ENCODE results near the gene CARS2.
"Not testable (repeated sequence)": the region's sequence is repeated elsewhere in the genome, so short reads cannot be mapped to it uniquely, and the experiment has no call there.

The CARS2 gene

DNA sequence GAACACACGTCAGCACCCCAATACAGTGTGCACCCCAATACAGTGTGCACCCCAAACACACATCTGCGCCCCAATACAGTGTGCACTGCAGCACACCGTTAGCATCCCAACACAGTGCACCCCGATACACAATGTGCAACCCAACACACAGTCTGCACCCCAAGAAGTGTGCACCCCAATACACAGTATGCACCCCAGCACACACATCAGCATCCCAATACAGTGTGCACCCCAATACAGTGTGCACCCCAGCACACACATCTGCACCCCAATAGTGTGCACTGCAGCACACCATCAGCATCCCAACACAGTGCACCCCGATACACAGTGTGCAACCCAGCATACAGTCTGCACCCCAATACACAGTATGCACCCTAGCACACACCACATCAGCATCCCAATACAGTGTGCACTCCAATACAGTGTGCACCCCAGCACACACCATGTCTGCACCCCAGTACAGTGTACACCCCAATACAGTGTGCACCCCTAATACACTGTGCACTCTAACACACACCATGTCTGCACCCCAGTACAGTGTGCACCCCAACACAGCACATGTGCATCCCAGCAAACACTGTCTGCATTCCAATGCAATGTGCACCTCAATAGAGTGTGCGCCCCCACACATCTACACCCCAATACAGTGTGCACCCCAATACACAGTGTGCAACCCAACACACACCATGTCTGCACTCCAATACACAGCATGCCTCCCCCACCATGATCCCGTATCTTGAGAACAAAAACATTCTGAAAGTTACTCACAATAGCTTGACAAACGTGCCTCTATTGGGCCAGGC is 855 bp upstream of the CARS2 start:
- no peak for DNase-seq

DNA sequence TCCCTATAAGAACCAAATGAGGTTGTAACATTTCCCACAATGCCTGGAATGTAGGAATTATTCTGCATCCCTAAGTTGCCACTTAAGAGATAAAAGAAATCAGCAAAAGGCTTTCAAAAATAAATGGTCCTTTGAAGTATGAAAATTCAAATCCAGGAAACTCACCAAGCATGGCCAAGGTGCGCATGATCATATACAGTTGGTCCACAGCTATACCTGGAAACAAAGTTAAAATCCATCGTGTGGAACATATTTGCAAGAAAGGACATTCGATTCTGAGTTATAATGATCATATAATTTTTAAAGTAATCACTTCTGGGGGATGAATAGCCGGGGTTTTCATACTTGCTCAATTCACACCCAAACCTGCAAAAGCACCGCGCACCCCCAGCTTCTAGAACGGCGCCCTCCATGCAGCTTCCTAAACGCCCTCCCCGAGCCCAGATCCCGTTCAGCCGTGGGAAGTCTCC is 525 bp downstream of the CARS2 start:
- no peak for DNase-seq

DNA sequence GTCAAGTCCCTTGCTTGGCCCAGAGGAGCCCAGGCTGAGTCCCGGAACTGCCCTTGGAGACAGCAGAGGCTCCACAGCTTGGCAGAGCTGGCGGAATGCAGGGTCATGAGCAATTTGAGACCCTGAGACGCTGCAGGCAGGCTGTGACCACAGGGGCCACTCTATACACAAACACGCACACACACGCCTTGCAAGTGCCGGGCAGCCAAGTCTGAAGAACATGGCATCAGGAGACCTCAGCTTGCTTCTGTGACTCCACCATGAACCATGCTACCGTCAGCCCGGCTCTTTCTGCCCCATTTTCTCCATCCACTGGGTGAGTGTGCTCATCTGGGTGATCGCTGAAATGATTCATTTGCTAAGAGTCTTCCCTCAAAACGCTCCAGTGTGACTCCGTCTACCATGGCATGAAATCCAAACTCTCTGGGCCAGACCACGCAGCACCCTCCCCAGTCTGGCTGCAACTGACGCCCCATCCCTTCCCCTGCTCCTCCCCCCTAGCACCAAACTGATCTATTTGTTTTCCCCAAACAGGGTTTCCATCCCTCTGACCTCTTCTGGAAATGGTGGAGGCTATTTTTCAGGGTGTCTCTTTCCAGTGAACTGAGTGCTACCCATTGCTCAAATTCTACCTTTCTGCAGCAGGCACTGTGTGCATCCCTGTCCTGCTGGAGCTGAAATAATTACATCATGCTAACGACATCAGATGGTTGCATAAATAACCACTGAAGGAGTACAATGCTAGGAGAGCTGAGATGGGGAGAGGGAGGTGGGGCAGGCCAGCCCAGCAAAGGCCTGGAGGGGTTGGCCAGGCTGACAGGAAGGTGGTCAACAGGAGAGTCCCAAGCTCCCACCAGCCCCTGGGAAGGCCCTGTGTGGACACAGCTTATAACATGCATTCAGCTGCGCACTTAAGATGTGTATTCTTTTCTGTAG is 3.1 kb downstream of the CARS2 start:
- no peak for DNase-seq

DNA sequence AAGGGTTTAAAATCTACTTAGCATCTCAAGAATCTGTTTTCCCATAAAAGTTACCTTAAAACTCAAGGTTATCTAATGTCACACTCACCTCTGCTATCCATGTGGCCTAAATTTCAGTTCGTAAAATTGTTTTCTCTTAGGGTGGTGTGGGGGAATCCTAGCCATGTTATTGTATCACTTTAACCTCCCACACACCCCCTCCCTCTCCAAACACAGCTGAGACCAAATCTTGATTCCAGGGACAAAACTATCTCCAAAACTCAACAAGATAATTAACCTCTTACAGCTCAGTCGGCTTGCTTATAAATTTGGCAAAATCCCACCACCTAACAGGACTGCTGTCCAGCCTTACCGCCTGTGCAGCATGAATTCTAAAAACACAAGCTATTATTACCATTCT is 3.8 kb downstream of the CARS2 start:
- no peak for DNase-seq

DNA sequence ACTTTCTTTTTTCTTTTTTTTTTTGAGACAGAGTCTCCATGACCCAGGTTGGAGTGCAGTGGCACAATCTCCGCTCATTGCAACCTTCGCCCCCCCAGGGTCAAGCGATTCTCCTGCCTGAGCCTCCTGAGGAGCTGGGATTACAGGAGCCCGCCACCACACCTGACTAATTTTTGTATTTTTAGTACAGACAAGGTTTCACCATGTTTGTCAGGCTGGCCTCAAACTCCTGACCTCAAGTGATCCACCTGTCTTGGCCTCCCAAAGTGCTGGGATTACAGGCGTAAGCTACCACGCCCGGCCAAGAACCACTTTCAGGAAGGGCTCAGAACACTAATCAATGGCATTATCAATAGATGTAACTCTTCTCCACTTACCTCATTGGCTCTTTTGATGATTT is 4.9 kb downstream of the CARS2 start:
- not testable (repeated sequence) for DNase-seq

DNA sequence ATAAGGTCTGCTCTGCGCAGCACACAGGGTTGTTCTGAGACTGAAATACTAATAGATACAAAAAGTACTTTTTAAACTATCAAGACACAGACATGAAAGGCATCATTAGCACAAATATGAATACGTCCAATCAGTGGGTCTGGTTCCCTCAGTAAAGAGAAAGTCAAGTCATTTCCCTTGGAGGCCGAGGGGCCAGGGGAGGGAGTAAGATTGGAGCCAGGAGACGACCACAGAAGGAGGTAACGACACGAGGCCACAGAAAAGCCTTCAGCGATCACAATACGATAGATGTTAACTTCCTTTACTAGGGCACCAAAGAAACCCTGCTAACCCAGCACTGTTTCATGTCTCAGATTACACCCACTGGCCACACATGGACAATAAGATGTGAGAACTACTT is 5.3 kb downstream of the CARS2 start:
- no peak for DNase-seq

DNA sequence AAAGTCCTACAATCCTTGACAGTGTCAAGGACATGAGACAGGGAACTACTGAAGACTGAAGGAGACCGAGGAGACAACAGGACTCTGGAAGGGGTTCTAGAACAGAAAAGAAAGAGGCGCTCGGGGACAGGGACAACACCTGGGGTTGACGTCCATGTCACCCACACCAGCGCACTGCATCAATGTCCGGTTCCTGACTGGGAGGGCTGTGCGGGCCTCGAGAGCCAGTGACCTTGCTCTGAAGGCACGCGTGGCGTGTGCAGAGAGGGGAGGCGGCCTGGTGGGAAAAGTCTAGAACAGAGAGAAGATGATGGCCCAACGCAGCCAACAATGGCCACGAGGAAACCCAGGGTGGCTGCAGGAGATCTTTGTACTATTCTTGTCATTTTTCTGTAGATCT is 5.7 kb downstream of the CARS2 start:
- DNase-seq: no peak

DNA sequence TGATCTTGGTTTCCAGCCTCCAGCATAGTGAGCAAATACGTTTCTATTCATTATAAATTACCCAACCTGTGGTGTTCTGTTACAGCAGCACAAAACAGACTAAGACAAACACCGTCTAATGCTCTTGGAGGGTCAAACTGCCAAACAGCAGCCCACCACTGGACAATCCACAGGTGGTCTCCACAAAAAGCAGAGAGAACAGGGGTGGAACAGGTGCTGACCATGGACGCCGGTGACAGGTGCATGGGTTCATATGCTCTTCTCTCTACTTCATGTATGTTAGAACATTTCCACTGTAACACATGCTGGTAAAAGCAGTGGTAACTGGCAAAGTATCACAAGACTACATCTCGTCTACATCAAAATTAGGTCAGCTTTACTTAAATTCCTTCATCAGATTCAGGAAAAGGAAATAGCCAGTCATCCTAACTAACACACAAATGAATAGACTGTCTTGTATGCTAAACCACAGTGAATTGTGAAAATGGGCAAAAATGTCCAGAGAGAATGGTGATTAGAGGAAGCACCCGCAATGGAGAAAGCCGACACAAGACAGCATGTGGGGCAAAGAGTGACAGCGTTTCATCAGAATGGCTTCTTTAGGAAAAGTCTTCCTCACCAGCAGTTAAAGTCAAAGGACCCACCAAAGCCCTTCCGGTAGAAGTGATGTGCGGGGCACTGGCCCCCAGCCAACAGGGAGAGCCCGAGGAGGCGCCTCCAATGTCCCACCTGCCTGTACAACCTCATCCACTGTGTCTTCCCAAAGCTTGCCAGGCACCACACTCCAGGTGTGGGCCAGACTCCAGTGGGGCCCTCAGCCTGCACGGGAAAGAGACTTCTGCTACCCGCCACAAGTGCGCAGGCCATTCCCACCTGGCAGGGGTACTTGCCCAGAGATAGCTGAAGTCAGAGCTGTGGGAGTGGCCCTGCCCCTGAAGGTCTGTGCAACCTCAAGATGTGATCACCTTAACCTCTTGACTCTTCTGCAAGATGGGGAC is 6.5 kb downstream of the CARS2 start:
- DNase-seq: no peak

DNA sequence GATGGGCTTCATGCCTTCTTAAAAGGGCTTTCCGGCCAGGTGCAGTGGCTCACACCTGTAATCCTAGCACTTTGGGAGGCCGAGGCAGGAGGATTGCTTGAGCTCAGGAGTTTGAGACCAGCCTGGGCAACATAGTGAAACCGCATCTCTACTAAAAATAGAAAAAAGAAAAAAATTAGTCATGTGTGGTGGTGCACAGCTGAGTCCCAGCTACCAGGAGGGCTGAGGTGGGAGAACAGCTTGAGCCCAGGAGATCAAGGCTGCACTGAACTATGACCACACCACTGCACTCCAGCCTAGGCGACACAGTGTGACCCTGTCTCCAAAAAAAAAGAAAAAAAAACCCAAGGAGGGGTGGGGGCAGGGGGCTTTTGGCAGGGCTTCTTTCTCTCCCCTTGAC is 7.2 kb downstream of the CARS2 start:
- no peak for DNase-seq

DNA sequence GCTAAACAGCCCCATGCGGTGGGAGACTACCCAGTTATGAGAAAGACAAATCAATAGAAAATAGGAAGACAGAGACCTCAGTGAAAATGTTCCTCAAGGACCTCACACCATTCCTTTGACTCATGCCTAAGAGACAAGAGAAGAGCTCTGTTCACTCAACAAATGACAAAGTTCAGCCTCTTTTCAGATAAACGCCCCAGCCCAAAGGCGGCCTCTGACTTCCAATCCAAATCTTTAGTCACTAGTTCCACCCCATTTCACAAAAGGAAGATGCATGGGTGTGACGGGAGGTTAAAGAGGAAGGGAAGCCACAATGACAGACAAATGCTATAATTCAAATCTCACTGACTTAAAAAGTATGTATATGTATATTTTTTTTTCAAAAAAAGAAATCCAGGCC is 8.1 kb downstream of the CARS2 start:
- DNase-seq: no peak

DNA sequence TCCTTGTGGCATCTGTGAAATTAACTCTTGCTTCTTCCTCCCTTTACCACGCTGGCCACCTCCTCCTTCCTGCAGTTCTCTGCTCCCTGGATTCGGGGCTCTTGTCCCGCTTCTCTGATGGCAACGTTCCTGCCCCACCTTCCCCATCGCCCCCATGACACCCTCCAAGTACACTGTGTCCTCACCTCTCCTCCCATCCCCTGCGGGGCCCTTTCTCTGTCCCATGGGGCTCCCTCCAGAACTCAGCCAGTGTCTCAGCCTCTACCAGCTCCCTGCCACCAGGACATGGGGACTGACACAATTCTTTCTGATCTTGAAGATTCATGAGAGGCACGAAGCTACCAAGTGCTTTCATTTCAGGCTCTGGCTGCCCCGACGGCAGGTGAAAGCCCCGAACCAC is 9.1 kb downstream of the CARS2 start:
- no peak for DNase-seq

DNA sequence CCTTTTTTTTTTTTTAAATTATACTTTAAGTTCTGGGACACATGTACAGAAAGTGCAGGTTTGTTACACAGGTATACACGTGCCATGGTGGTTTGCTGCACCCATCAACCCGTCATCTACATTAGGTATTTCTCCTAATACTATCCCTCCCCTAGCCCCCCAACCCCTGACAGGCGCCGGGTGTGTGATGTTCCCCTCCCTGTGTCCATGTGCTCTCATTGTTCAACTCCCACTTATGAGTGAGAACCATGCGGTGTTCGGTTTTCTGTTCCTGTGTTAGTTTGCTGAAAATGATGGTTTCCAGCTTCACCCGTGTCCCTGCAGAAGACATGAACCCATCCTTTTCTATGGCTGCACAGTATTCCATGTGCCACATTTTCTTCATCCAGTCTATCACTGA is 10.1 kb downstream of the CARS2 start:
- DNase-seq: not testable (repeated sequence)

DNA sequence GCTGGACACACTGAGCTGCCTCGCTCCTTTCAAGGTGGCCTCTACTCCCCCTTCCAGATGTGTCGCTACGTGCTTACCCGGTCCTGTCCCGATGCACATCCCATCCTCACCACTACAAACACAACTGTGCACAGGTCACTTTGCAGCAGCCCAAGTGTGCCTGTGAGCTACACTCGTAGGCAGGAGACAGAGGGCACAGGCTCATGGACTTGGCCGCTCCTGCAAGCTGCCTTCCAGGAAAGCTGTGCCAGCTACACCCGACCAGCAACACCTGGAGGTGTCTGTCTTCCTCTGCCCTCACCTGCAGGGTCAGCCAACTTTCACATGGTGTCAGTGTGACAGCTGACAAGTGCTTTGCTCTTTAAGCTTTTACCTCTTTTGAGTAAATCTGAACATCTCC is 15.4 kb downstream of the CARS2 start:
- no peak for DNase-seq

DNA sequence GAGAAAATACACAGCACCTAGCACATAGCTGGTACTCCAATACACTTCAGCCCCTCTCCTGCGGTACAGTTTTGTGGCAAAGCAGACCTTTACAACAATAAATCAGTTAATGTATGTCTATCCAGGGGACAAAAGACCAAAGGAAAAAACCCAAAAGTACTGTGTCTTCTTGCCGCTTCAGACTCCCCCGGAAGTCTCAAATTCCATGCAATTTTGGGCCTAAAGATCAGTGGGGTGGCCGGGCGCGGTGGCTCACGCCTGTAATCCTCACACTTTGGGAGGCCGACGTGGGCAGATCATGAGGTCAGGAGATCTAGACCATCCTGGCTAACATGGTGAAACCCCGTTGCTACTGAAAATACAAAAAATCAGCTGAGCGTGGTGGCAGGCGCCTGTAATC is 16.2 kb downstream of the CARS2 start:
- no peak for DNase-seq

DNA sequence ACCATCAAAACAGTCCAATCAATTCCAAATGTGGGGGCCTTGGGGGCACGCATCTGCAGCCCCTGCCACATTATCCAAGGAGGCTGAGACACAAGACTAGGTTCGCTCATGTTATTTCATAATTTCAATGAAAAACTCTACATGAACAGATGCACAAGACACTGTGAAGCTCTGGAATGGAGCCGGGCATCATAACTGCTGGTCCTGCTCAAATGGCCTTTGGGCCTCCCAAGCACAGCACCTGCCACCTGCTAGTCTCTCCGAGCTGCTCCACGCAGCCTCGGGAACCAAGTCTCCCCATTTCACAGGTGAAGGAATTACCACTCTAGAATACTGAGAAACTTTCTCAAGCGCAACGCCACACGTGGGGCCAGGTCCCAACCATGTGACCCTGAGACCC is 16.9 kb downstream of the CARS2 start:
- no peak for DNase-seq

DNA sequence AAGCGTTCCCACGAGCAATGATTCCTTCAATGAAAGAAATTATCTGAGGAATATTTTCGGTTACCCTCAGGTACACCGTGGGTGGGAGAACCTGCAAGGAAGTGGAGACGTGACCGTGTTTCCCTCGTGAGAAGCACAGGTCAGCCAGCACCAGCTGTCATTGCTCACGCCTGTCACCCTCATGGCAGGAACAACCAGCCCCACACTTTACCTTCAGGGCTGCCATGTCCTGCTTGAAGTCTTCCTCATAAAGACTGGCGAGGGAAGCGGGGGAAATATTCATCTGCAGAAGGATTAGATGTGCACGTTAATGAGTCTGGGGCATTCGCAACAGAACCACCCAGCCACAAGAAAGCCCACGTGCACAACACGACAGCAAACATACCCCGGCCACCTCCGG is 18.2 kb downstream of the CARS2 start:
- peak; percentile 35 for DNase-seq

DNA sequence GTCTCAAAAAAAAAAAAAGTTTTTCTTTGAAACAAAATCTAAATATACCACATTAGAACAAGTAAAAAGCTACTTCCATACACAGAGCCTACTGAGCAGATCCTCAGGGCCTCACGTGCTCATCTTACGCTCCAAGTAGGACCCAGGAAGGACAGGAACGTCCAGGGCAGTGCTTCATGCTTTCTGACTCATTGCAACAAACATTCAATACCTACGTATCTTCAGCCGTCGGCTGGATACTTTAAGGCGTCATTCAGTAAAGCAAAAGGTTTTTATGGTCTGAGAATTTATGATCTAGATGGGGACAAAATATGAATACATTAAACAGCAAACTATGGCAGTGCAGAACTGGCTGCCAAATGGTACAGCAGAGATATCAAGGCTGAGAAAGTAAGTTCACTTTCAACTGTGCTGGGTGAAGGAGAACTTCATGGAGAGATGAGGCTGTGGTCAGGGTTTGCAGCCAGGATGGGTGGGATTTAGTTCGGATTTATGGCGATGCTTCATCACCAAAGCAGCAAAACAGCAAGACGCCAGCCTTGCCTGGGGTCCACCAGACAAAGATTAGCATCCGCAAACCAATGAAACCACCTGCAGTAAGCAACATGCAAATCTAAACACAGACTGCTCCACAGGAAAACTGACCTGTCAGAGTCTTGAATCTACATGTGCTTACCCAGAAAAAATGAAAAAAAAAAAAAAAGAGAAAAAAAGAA is 20.5 kb downstream of the CARS2 start:
- DNase-seq: peak; percentile 24

DNA sequence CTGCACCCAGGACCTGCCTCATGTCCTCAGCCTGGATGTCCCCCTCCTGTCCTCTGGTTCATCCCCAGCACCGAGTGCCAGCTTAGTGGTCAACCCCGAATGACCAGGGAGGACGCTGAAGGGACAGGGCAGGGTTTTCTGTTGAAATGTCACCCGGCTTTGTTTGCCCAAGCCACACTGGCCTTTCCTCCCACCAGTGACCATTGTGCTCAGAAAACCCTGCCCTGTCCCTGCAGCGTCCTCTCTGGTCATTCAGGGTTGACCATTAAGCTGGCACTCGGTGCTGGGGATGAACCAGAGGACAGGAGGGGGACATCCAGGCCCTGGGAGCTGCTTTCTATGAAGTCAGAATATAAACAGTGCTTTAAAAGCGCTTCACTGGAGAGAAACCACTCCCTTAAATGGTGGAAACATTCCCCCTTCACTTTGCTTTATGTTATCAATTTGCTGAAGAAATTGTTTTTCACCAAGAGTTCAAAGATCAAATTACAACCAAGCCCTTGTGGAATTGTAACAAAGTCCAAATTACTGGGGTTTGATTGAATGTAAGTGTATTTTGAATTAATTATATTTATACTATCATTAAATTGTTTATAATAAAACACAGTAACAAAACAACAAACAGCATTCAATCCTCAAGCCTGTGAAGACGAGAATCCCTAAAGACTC is 21.4 kb downstream of the CARS2 start:
- DNase-seq: no peak

DNA sequence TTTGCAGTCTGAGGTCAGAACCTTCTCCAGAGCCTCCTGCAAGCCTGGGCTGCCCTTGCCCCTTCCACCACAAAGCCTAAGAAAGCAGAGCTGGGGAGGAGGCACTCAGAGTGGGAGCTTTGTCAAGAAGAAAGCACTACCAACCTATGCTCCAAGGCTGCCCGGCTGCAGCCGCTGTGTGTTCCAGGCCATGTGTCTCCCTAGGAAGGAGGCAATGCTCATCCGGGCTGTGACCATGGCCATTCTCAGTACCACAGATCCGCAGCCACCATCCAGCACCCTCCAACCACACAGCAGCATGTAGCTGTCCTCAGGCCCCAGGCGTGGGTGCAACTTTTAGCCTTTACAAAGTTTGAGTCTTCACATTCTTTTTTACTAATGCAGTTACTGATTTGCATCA is 22.0 kb downstream of the CARS2 start:
- DNase-seq: no peak

DNA sequence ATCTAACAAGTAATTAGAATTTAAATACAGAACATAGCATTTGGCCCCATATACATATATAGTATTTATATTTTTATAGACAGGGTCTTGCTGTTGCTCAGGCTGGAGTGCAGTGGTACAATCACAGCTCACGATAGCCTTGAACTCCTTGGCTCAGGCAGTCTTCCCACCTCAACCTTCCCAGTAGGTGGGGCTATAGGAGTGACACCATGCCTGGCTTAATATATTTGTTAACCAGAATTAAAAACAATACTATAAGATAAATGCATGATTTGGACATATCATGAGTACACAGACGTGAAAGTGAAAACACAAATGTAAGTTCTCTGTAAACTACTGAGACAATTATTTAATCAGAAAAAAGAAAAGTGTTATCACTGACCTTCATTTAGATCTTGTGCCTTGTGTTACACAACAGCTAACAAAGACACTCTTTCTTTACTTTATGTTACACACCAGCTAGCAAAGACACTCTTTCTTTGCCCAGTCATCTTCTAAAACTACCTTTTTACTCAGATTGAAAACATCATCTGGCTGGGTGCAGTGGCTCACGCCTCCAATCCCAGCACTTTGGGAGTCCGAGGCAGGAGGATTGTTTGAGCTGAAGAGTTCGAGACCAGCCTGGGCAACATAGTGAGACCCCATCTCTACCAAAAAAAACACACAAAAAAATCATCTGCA is 22.6 kb downstream of the CARS2 start:
- no peak for DNase-seq

DNA sequence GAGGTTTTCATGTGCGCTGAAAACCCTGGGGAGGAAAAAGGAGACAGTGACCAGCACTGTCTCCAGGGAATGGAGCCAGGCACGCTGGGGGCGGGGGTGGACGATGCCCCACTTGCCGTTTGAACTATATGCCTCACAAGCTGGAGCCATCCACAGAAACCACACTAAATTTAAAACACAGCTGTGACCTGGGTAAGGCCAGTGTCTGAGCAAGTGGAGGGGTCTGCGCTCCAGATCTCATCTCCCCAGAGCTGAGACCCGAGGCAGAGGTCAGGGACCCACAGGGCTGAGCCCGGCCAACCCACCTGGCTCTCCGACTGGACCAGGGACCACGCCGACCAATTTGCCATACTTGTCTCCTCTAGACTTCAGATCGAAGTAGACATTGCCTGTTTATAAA is 23.2 kb downstream of the CARS2 start:
- DNase-seq: no peak

Measured in islet precursor cell (in vitro differentiated cells).